Liver (tissue), 9 donors: Measurements from ENCODE around the gene SPOCK2. TPM values are rescaled to one million over a fixed set of nuclear protein-coding genes. Genes with fewer than 3 reads are reported as not detected.

Experiments
- DNase-seq: peaks from one replicate; pipeline ENCODE4 v3.0.0-alpha.2; 2017; ENCODE audit warnings: low spot score
- H3K27ac ChIP-seq, 2 donors: one replicate each; pipeline ENCODE4 v1.7.0; 2013; ENCODE audit warnings: inconsistent platforms in 2 of 2, low read length in 2 of 2, control low read depth in 1 of 2, low read depth in 1 of 2, mild to moderate bottlenecking in 1 of 2
- H3K27me3 ChIP-seq, 4 donors: one replicate each; pipeline versions ENCODE4 v1.6.1 to v1.7.0; 2013; ENCODE audit warnings: low read length in 3 of 4, inconsistent platforms in 1 of 4, mild to moderate bottlenecking in 1 of 4, moderate library complexity in 1 of 4; ENCODE audit not compliant: control insufficient read depth in 4 of 4, insufficient read depth in 4 of 4
- H3K36me3 ChIP-seq, 4 donors: one replicate each; pipeline versions ENCODE4 v1.6.1 to v1.7.0; 2013; ENCODE audit warnings: low read length in 3 of 4, mild to moderate bottlenecking in 3 of 4, low read depth in 1 of 4, moderate library complexity in 1 of 4; ENCODE audit not compliant: control insufficient read depth in 4 of 4, insufficient read depth in 3 of 4
- H3K4me1 ChIP-seq, 4 donors: one replicate each; pipeline versions ENCODE4 v1.6.1 to v1.7.0; 2013; ENCODE audit warnings: low read length in 3 of 4, mild to moderate bottlenecking in 3 of 4, moderate library complexity in 1 of 4; ENCODE audit not compliant: control insufficient read depth in 4 of 4, insufficient read depth in 4 of 4
- H3K4me3 ChIP-seq, 3 donors: one replicate each; pipeline versions ENCODE4 v1.6.1 to v1.7.0; 2013; ENCODE audit warnings: low read length in 3 of 3, control low read depth in 1 of 3, low read depth in 1 of 3, mild to moderate bottlenecking in 1 of 3
- H3K9ac ChIP-seq, 2 donors: one replicate each; pipeline ENCODE4 v1.7.0; 2013; ENCODE audit warnings: low read length in 2 of 2, mild to moderate bottlenecking in 2 of 2, moderate library complexity in 2 of 2, control low read depth in 1 of 2, low read depth in 1 of 2
- H3K9me3 ChIP-seq, 4 donors: one replicate each; pipeline versions ENCODE4 v1.6.1 to v1.7.0; 2013; ENCODE audit warnings: low read length in 3 of 4; ENCODE audit not compliant: control insufficient read depth in 4 of 4
- EGR1 ChIP-seq, 2 donors: IDR thresholded peaks; 2 replicates each; pipeline ENCODE4 v1.6.1; 2016 to 2018; ENCODE audit warnings: antibody characterized with exemption in 2 of 2, low read depth in 2 of 2
- FOXA2 ChIP-seq: IDR thresholded peaks from 2 replicates; pipeline ENCODE4 v1.6.1; 2016; ENCODE audit warnings: antibody characterized with exemption
- GABPA ChIP-seq, 2 donors: IDR thresholded peaks in 1 of 2; conservative IDR thresholded peaks in 1 of 2; 2 replicates each; pipeline ENCODE4 v1.6.1; 2016; ENCODE audit warnings: antibody characterized with exemption in 2 of 2, mild to moderate bottlenecking in 1 of 2, moderate library complexity in 1 of 2
- HNF4A ChIP-seq, 2 donors: conservative IDR thresholded peaks; 2 replicates each; pipeline ENCODE4 v1.6.1; 2016; ENCODE audit warnings: antibody characterized with exemption in 2 of 2, mild to moderate bottlenecking in 2 of 2
- HNF4G ChIP-seq: IDR thresholded peaks from 2 replicates; pipeline ENCODE4 v1.6.1; 2016; ENCODE audit warnings: antibody characterized with exemption
- JUND ChIP-seq, 2 donors: IDR thresholded peaks; 2 replicates each; pipeline ENCODE4 v1.6.1; 2016; ENCODE audit warnings: antibody characterized with exemption in 2 of 2
- NR2F2 ChIP-seq: IDR thresholded peaks from 2 replicates; pipeline ENCODE4 v1.6.1; 2016; ENCODE audit warnings: antibody characterized with exemption
- RAD21 ChIP-seq, 2 donors: IDR thresholded peaks; 2 replicates each; pipeline ENCODE4 v1.6.1; 2016; ENCODE audit warnings: antibody characterized with exemption in 2 of 2, mild to moderate bottlenecking in 2 of 2
- RXRA ChIP-seq, 2 donors: IDR thresholded peaks; 2 replicates each; pipeline ENCODE4 v1.6.1; 2017 to 2018; ENCODE audit warnings: antibody characterized with exemption in 2 of 2, mild to moderate bottlenecking in 1 of 2
- SP1 ChIP-seq: IDR thresholded peaks from 2 replicates; pipeline ENCODE4 v1.6.1; 2018; ENCODE audit warnings: antibody characterized with exemption, mild to moderate bottlenecking
- TAF1 ChIP-seq: conservative IDR thresholded peaks from 2 replicates; pipeline ENCODE4 v1.6.1; 2016; ENCODE audit warnings: antibody characterized with exemption, mild to moderate bottlenecking
- YY1 ChIP-seq: IDR thresholded peaks from 2 replicates; pipeline ENCODE4 v1.6.1; 2016; ENCODE audit warnings: antibody characterized with exemption, mild to moderate bottlenecking
- WGBS: extraction: QIAGEN DNeasy Blood & Tissue Kit; methylation state at CpG from one replicate; pipeline ENCODE4 v1.1.7; 2013; 5-methylcytosine and 5-hydroxymethylcytosine counted together
- polyA plus RNA-seq, 2 donors: library from polyadenylated mRNA; stranded (reverse) in 1 of 2; unstranded in 1 of 2; fragments of 200-250 nt in 1 of 2; fragments of >200 nt in 1 of 2; fragmentation: Nextera tagmentation in 1 of 2; extraction: Ambion mirVana in 1 of 2; gene quantifications; one replicate each; pipeline versions ENCODE4 v1.2.1 to v1.2.3, GENCODE V29; 2013 to 2015
- total RNA-seq, 2 donors: library from RNA; depleted of rRNA; stranded (reverse); fragments of >200 nt; gene quantifications; one replicate each; pipeline ENCODE4 v1.2.3, GENCODE V29; 2014
- TF ChIP-seq, protein P1 (sequence below): IDR thresholded peaks from 2 replicates; pipeline ENCODE4 v1.6.1; 2016; ENCODE audit warnings: antibody characterized with exemption, mild to moderate bottlenecking
- TF ChIP-seq, protein P2 (sequence below): IDR thresholded peaks from 2 replicates; pipeline ENCODE4 v1.6.1; 2016; ENCODE audit warnings: antibody characterized with exemption
- TF ChIP-seq, protein P3 (sequence below): fragments of 150-350 bp; IDR thresholded peaks from 2 replicates; pipeline ENCODE4 v1.5.1; 2017; ENCODE audit warnings: improper control_type of control experiment, low read depth, low read length; ENCODE audit not compliant: missing input control
- TF ChIP-seq, protein P4 (sequence below): IDR thresholded peaks from 2 replicates; pipeline ENCODE4 v1.6.1; 2016; ENCODE audit warnings: antibody characterized with exemption
- donor health status: healthy.
- donor health status: healthy.
- donor health status: healthy.
- donor health status: healthy.
- donor health status: healthy.

The SPOCK2 gene
- total and polyA plus RNA-seq, 4 donors, result 0.36 to 1.7 (median 0.64) TPM

DNA sequence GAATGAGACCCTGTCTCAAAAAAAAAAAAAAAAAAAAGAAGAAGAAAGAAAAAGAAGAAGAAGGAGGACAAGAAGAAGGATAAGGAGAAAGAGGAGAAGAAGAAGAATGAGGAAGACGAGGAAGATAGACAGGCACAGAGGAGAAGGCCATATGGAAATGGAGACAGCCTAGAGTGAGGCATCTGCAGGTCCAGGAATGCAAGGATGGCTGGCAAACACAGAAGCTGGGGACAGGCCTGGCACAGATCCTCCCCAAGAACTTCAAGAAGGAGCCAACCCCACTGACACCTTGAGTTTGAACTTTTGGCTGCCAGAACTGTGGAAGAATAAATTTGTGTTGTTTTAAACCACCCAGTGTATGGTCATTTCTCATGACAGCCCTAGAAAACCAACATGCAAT lies 38.9 kb downstream of the SPOCK2 start:
- no peak for DNase-seq
- H3K4me1 ChIP-seq, result no peaks in the 10 kb centered on the region
- H3K9ac ChIP-seq, result no peak overlapping the region
- no peaks in the 10 kb centered on the region for H3K27me3 ChIP-seq
- TF ChIP-seq SP1 (no peak), HNF4G (no peak), TAF1 (no peak), HNF4A (conservative IDR thresholded peaks at IDR 0.05) (no peak), JUND (IDR thresholded peaks at IDR 0.05) (no peak), FOXA2 (no peak)
- TF ChIP-seq, protein P1, sequence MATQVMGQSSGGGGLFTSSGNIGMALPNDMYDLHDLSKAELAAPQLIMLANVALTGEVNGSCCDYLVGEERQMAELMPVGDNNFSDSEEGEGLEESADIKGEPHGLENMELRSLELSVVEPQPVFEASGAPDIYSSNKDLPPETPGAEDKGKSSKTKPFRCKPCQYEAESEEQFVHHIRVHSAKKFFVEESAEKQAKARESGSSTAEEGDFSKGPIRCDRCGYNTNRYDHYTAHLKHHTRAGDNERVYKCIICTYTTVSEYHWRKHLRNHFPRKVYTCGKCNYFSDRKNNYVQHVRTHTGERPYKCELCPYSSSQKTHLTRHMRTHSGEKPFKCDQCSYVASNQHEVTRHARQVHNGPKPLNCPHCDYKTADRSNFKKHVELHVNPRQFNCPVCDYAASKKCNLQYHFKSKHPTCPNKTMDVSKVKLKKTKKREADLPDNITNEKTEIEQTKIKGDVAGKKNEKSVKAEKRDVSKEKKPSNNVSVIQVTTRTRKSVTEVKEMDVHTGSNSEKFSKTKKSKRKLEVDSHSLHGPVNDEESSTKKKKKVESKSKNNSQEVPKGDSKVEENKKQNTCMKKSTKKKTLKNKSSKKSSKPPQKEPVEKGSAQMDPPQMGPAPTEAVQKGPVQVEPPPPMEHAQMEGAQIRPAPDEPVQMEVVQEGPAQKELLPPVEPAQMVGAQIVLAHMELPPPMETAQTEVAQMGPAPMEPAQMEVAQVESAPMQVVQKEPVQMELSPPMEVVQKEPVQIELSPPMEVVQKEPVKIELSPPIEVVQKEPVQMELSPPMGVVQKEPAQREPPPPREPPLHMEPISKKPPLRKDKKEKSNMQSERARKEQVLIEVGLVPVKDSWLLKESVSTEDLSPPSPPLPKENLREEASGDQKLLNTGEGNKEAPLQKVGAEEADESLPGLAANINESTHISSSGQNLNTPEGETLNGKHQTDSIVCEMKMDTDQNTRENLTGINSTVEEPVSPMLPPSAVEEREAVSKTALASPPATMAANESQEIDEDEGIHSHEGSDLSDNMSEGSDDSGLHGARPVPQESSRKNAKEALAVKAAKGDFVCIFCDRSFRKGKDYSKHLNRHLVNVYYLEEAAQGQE, result no peak
- TF ChIP-seq, protein P2, sequence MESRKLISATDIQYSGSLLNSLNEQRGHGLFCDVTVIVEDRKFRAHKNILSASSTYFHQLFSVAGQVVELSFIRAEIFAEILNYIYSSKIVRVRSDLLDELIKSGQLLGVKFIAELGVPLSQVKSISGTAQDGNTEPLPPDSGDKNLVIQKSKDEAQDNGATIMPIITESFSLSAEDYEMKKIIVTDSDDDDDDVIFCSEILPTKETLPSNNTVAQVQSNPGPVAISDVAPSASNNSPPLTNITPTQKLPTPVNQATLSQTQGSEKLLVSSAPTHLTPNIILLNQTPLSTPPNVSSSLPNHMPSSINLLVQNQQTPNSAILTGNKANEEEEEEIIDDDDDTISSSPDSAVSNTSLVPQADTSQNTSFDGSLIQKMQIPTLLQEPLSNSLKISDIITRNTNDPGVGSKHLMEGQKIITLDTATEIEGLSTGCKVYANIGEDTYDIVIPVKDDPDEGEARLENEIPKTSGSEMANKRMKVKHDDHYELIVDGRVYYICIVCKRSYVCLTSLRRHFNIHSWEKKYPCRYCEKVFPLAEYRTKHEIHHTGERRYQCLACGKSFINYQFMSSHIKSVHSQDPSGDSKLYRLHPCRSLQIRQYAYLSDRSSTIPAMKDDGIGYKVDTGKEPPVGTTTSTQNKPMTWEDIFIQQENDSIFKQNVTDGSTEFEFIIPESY, result no peak
- H3K9me3 ChIP-seq, result no peaks in the 10 kb centered on the region
- no peak overlapping the region for H3K27ac ChIP-seq
- no peaks in the 10 kb centered on the region for H3K36me3 ChIP-seq
- 68% methylated on average over 1 of the region's 1 CpG for WGBS
- no peak overlapping the region for H3K4me3 ChIP-seq

DNA sequence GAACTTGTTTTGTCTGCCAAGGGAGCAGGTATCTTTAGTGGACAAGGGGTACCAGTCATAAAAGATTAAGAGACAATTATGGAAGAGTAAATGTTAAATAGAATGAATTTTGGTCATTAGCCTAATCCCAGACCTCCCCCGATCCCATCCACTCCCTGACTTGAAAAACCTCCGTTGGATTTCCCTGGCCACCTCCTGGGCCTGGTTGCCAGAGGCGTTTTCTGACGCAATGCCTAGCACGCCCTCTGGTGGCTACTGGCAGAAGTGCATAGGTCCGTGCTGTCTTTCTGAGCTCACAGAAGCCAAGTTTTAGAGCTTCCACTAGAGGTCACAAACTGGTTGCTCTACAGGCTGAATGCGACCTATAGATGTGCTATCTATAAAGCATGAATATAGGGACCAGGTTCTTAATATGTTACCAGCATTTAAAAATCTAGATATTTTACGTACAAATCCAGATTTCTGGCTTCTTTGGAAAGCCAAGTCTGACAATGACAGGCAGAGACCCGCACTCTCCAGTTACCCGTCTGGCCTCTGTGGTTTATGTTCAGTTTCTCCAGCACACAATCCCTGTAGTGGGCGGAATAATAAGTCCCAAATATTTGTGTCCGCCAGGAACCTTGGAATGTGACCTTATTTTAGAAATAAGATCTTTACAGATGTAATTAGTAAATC lies 39.8 kb downstream of the SPOCK2 start:
- no peak overlapping the region for H3K4me3 ChIP-seq
- WGBS, result 26% methylated on average over 12 of the region's 12 CpGs
- H3K27me3 ChIP-seq, result no peaks in the 10 kb centered on the region
- H3K4me1 ChIP-seq, result no peaks in the 10 kb centered on the region
- H3K9ac ChIP-seq, result no peak overlapping the region
- no peak for TF ChIP-seq FOXA2
- TF ChIP-seq, protein P1, result no peak
- TF ChIP-seq RXRA (IDR thresholded peaks at IDR 0.05), result peak; percentile 38 to 49
- TF ChIP-seq, protein P3, sequence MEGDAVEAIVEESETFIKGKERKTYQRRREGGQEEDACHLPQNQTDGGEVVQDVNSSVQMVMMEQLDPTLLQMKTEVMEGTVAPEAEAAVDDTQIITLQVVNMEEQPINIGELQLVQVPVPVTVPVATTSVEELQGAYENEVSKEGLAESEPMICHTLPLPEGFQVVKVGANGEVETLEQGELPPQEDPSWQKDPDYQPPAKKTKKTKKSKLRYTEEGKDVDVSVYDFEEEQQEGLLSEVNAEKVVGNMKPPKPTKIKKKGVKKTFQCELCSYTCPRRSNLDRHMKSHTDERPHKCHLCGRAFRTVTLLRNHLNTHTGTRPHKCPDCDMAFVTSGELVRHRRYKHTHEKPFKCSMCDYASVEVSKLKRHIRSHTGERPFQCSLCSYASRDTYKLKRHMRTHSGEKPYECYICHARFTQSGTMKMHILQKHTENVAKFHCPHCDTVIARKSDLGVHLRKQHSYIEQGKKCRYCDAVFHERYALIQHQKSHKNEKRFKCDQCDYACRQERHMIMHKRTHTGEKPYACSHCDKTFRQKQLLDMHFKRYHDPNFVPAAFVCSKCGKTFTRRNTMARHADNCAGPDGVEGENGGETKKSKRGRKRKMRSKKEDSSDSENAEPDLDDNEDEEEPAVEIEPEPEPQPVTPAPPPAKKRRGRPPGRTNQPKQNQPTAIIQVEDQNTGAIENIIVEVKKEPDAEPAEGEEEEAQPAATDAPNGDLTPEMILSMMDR, result peak; percentile 100
- TF ChIP-seq YY1, result no peak
- TF ChIP-seq EGR1 (IDR thresholded peaks at IDR 0.05; ENCODE audit: low read depth in 2 of 2), result no peak
- no peak for TF ChIP-seq GABPA (IDR thresholded peaks at IDR 0.05 in 1 of 2, conservative IDR thresholded peaks at IDR 0.05 in 1 of 2)
- TF ChIP-seq TAF1, result no peak
- peak in 1 of 2 donors; percentile 28 for TF ChIP-seq HNF4A (conservative IDR thresholded peaks at IDR 0.05)
- peak in 1 of 2 donors; percentile 24 for TF ChIP-seq JUND (IDR thresholded peaks at IDR 0.05)
- TF ChIP-seq, protein P4, sequence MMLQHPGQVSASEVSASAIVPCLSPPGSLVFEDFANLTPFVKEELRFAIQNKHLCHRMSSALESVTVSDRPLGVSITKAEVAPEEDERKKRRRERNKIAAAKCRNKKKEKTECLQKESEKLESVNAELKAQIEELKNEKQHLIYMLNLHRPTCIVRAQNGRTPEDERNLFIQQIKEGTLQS, result peak; percentile 65
- TF ChIP-seq SP1, result no peak
- peak; percentile 65 for TF ChIP-seq NR2F2
- TF ChIP-seq, protein P2, result no peak
- TF ChIP-seq RAD21 (IDR thresholded peaks at IDR 0.05), result peak; percentile 99 to 100
- H3K9me3 ChIP-seq, result no peaks in the 10 kb centered on the region
- DNase-seq, result peak; percentile 90
- H3K27ac ChIP-seq, result no peak overlapping the region
- no peaks in the 10 kb centered on the region for H3K36me3 ChIP-seq
